AG09319 (cell line): ENCODE data around the gene ZCCHC8.
"Not testable (repeated sequence)": the region's sequence is repeated elsewhere in the genome, so short reads cannot be mapped to it uniquely, and the experiment has no call there.

Experiments used
- DNase-seq: peaks from one replicate; pipeline ENCODE4 v3.0.0-alpha.2; 2010; ENCODE audit warnings: low read depth; ENCODE audit errors: extremely low read depth
- TF ChIP-seq, protein P1 (sequence below): IDR thresholded peaks from 2 replicates; pipeline ENCODE4 v1.5.1; 2011; ENCODE audit warnings: low read depth, mild to moderate bottlenecking, inconsistent platforms, low read length, moderate library complexity

Gene ZCCHC8

DNA sequence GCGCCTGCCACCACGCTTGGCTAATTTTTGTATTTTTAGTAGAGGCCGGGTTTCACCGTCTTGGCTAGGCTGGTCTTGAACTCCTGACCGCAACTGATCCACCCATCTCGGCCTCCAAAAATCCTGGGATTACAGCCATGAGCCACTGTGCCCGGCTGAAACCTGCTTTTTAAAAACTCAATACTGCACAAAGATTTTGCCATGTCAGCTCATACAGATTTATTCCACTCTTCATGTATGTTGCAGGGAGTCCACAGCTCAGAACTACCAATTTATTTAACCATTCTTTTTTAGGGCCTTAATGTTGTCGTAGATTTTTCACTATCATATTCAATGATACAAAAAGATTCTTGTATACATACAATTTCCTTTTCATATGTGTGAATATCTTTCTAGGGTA, 20.0 kb downstream of the ZCCHC8 start:
- no peak for DNase-seq
- TF ChIP-seq, protein P1, sequence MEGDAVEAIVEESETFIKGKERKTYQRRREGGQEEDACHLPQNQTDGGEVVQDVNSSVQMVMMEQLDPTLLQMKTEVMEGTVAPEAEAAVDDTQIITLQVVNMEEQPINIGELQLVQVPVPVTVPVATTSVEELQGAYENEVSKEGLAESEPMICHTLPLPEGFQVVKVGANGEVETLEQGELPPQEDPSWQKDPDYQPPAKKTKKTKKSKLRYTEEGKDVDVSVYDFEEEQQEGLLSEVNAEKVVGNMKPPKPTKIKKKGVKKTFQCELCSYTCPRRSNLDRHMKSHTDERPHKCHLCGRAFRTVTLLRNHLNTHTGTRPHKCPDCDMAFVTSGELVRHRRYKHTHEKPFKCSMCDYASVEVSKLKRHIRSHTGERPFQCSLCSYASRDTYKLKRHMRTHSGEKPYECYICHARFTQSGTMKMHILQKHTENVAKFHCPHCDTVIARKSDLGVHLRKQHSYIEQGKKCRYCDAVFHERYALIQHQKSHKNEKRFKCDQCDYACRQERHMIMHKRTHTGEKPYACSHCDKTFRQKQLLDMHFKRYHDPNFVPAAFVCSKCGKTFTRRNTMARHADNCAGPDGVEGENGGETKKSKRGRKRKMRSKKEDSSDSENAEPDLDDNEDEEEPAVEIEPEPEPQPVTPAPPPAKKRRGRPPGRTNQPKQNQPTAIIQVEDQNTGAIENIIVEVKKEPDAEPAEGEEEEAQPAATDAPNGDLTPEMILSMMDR, result no peak

DNA sequence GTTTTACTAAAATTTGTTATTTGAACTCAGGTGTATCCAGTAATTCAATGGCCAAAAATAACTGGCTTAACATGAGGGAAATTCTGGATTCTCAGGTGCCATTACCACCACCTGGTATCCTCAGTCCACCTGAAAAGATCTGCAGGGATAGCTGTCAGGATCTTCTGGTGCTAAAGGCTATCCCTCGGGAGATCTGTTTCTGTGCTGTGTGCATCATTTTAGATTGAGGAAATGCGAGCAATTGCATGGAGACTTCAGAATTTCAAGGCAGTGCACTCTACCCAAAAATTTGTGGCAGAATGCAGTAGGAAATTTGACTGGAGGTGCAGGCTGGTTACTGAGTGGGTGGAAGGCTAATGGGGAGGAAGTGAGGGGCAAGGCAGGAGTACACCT, 26.4 kb downstream of the ZCCHC8 start:
- TF ChIP-seq, protein P1, result no peak
- no peak for DNase-seq

DNA sequence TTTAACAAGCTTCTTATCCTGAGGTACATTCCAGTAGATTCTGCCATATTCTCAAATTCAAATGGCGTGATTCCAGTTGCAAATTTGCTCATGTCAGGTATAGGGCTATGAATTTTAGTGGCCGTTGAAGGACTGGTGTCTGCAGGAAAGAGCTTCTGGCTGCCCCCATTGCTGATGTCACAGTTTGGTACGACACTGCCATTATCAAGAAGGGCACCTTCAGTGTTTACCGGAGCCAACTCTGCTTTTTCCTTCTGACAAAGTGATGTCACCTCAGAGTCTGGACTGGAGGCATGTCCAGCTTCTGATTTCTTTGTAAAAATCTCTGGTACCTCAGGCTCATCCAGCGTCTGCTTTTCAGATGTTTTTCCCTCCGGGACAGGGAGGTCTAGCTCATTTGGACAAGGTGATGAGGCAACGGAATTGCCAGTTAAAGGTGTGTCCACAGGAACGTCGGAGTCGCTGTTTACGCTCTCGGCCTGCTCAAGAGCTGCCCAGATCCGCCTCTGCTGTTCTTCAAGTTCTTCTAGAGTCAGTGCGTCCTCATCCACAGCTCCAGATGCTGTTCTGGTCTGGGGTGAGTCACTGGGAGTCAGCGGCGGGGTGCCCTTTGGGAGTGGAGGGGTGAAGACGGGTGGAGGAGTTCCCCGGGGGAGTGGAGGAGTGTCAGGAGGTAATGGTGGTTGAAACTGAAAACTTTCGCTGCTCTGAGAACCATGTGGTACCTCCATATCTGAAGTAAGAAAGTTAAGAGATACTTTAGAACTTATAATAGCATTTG, 27.0 kb downstream of the ZCCHC8 start:
- TF ChIP-seq, protein P1, result no peak
- DNase-seq, result no peak

DNA sequence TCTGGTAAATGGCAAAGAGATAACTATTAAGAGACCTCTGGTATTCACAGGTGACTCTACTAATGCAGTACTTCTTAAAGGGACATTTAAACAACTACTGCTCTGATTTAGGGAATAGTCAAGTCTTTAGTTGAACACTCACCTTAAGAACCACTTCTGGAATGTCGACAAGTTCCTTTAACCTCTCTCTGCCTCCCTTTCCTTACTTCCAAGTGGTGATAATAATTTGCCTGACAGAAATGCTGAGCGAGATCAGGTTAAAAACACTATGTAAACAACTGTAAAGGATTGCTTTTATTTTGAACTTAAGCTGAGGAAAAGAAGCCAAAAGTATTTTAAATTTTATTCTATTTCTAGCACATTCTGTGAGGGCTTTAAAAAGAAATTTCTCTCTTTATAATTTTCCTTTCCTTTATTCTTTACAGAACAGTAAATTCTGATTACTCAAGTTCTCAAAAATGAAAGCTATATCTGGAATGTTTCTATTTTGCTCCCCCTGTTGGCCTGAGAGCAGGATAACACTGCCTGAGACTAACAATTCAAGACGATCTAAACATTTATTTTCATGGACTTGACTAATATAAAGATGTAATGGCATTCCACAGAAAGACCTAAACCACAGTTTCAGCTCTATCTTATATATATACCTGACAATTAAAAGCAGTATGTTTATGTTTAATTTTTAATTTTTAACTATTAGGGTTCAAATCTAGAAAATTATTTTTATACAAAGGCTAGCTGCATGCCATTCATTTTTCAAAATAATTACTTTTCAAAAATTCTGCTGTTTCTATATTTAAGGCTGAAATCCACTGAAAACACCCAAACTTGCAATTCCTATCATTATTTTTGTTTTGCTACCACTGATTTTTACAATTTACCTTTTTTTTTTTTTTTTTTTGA, 29.2 kb downstream of the ZCCHC8 start:
- peak; percentile 50 for DNase-seq
- TF ChIP-seq, protein P1, result peak; percentile 77

DNA sequence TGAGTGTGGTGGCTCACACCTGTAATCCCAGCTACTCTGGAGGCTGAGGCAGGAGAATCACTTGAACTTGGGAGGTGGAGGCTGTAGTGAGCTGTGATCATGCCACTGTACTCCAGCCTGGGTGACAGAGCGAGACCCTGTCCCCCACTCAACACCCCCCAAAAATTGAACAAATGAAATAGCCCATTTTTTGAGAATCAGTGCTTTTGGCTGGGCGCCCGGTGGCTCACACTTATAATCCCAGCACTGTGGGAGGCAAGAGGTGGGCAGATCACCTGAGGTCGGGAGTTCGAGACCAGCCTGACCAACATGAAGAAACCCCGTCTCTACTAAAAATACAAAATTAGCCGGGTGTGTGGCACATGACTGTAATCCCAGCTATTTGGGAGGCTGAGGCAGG, 30.2 kb downstream of the ZCCHC8 start:
- DNase-seq, result not testable (repeated sequence)

DNA sequence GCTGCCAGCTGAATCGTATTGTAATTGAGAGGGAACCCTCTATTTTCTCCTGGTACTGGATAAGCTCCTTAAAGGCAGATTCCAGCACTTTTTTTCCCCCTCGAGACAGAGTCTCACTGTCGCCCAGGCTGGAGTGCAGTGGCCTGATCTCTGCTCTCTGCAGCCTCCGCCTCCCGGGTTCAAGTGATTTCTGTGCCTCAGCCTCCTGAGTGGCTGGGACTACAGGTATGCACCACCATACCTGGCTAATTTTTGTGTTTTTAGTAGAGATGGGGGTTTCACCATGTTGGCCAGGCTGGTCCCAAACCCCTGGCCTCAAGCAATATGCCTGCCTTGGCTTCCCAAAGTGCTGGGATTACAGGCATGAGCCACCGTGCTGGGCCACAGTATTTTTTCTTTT, 30.9 kb downstream of the ZCCHC8 start:
- DNase-seq, result not testable (repeated sequence)

DNA sequence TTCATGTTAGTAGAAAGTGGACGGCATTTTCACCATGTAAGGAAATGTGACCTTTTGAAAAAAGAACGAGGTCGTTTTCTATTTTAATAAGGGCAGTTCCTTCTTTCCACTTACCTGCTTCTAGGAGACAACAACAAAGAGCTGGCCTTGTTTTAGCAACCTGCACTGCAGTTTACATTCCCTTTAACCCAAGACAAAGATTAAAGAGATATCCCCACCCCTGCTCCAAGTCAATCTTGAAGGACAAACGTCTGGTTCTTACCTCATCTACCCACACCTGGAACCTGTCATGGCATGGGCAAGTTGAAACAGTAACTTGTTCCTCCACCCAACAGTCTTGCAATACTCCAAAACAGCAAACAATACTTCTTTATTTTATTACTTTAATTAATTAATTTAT, 32.7 kb downstream of the ZCCHC8 start:
- TF ChIP-seq, protein P1, result no peak
- DNase-seq, result no peak

DNA sequence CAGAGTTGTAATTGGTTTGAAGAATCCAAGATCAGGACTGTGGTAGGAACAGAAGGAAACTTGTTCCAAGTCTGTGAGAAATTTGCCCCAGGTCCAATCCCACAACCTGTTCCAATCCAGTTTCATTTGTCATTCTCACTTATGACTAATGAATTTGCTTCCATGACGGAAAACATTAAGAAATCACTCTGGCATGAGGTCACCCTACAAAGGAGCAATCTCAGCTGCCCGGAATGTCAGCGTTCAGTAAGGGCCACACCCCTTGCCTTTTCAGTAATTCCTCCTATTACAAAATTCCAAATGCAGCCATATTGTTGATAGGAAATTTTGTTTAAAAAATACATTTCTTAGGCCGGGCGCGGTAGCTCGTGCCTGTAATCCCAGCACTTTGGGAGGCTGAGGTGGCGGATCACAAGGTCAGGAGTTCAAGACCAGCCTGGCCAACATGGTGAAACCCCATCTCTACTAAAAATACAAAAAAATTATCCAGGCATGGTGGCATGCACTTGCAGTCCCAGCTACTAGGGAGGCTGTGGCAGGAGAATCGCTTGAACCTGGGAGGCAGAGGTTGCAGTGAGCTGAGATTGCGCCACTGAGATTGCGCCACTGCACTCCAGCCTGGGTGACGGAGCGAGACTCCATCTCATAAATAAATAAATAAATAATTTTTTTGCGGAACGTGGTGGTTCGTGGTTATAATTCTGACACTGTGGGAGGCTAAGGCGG, 36.3 kb downstream of the ZCCHC8 start:
- DNase-seq, result peak; percentile 94
